GM23338 (cell line): ENCODE data around the gene GGTLC2. TPM values are rescaled to one million over a fixed set of nuclear protein-coding genes. Genes with fewer than 3 reads are reported as not detected.
"Not testable (repeated sequence)": the region's sequence is repeated elsewhere in the genome, so short reads cannot be mapped to it uniquely, and the experiment has no call there.

Experiments used
- ATAC-seq: fragments of 200-7000 bp; cut with Tn5 transposase; 3 replicates; pipeline ENCODE4 v1.9.1; 2020
- DNase-seq: peaks from one replicate; pipeline ENCODE4 v3.0.0-alpha.2; 2015; ENCODE audit warnings: low spot score
- H2AFZ ChIP-seq: fragments of 200-600 bp; sonication (generic); 2 replicates; pipeline ENCODE4 v1.8.0; 2016; ENCODE audit warnings: antibody characterized with exemption, mild to moderate bottlenecking, moderate library complexity
- H3F3A ChIP-seq: fragments of 200-600 bp; sonication (generic); replicated peaks from 2 replicates; pipeline ENCODE4 v1.8.0; 2017; ENCODE audit warnings: antibody characterized with exemption, mixed run types, low read depth
- H3K27ac ChIP-seq: fragments of 200-600 bp; sonication (generic); 2 replicates; pipeline ENCODE4 v1.6.1; 2016; ENCODE audit warnings: low read depth
- H3K27me3 ChIP-seq: fragments of 200-600 bp; sonication (generic); 2 replicates; pipeline ENCODE4 v1.8.0; 2016; ENCODE audit warnings: mild to moderate bottlenecking, mixed run types, moderate library complexity; ENCODE audit not compliant: insufficient read depth
- H3K36me3 ChIP-seq: fragments of 200-600 bp; sonication (generic); 2 replicates; pipeline ENCODE4 v1.8.0; 2016; ENCODE audit warnings: mild to moderate bottlenecking; ENCODE audit not compliant: insufficient read depth
- H3K4me1 ChIP-seq: fragments of 200-600 bp; sonication (generic); 2 replicates; pipeline ENCODE4 v1.8.0; 2016; ENCODE audit warnings: mild to moderate bottlenecking, moderate library complexity; ENCODE audit not compliant: insufficient read depth
- H3K4me2 ChIP-seq: fragments of 200-600 bp; sonication (generic); 2 replicates; pipeline ENCODE4 v1.7.1; 2017; ENCODE audit warnings: mixed run types
- H3K4me3 ChIP-seq: fragments of 200-600 bp; sonication (generic); 2 replicates; pipeline ENCODE4 v1.6.1; 2016; ENCODE audit warnings: mixed run types
- H3K79me2 ChIP-seq: fragments of 200-600 bp; sonication (generic); replicated peaks from 2 replicates; pipeline ENCODE4 v1.8.0; 2017; ENCODE audit warnings: mild to moderate bottlenecking; ENCODE audit not compliant: insufficient read depth
- H3K9me2 ChIP-seq: fragments of 200-600 bp; sonication (generic); 2 replicates; pipeline ENCODE4 v1.8.0; 2017; ENCODE audit not compliant: insufficient read depth
- H4K20me1 ChIP-seq: fragments of 200-600 bp; sonication (generic); replicated peaks from 2 replicates; pipeline ENCODE4 v1.8.0; 2017; ENCODE audit warnings: mild to moderate bottlenecking; ENCODE audit not compliant: insufficient read depth
- H3K27ac Mint-ChIP-seq: 2 replicates; pipeline ENCODE4 v1.8.0; 2020; ENCODE audit warnings: inconsistent platforms, mild to moderate bottlenecking, moderate library complexity, mixed read lengths
- H3K27me3 Mint-ChIP-seq: 3 replicates; pipeline ENCODE4 v1.8.0; 2022; ENCODE audit warnings: low read depth, mild to moderate bottlenecking, moderate library complexity, mixed read lengths, inconsistent platforms; ENCODE audit not compliant: insufficient read depth, poor library complexity
- H3K36me3 Mint-ChIP-seq: 3 replicates; pipeline ENCODE4 v1.8.0; 2021; ENCODE audit warnings: low read depth, mild to moderate bottlenecking, inconsistent platforms, moderate library complexity, mixed read lengths
- H3K4me1 Mint-ChIP-seq: 3 replicates; pipeline ENCODE4 v1.8.0; 2020; ENCODE audit warnings: mild to moderate bottlenecking, inconsistent platforms, mixed read lengths
- H3K4me3 Mint-ChIP-seq: 3 replicates; pipeline ENCODE4 v1.8.0; 2021; ENCODE audit warnings: moderate library complexity, mild to moderate bottlenecking, inconsistent platforms, mixed read lengths
- H3K9me3 Mint-ChIP-seq: 3 replicates; pipeline ENCODE4 v1.8.0; 2020; ENCODE audit warnings: moderate library complexity, mild to moderate bottlenecking, inconsistent platforms, mixed read lengths
- CREB1 ChIP-seq: fragments of 250-450 bp; sonication (Bioruptor Pico); IDR thresholded peaks from 2 replicates; pipeline ENCODE4 v1.5.0; 2020; ENCODE audit warnings: low read depth, mild to moderate bottlenecking, moderate library complexity
- ETS1 ChIP-seq: IDR thresholded peaks from 2 replicates; pipeline ENCODE4 v1.6.1; 2016; ENCODE audit warnings: antibody characterized with exemption
- EZH2 ChIP-seq: fragments of 200-600 bp; sonication (generic); IDR thresholded peaks from one replicate; pipeline ENCODE4 v1.8.0; 2017; ENCODE audit warnings: antibody characterized with exemption, mild to moderate bottlenecking, low read depth; ENCODE audit not compliant: unreplicated experiment
- EZH2phosphoT487 ChIP-seq: fragments of 200-600 bp; sonication (generic); IDR thresholded peaks from one replicate; pipeline ENCODE4 v1.8.1; 2018; ENCODE audit warnings: antibody characterized with exemption; ENCODE audit not compliant: unreplicated experiment
- JUNB ChIP-seq: IDR thresholded peaks from one replicate; pipeline ENCODE4 v1.6.1; 2016; ENCODE audit warnings: antibody characterized with exemption; ENCODE audit not compliant: unreplicated experiment
- NANOG ChIP-seq: IDR thresholded peaks from 2 replicates; pipeline ENCODE4 v1.6.1; 2016; ENCODE audit warnings: antibody characterized with exemption, borderline replicate concordance
- POLR2AphosphoS5 ChIP-seq: IDR thresholded peaks from 2 replicates; pipeline ENCODE4 v1.6.1; 2016; ENCODE audit warnings: antibody characterized with exemption, low read depth
- STAT1 ChIP-seq: IDR thresholded peaks from one replicate; pipeline ENCODE4 v1.6.1; 2016; ENCODE audit warnings: antibody characterized with exemption; ENCODE audit not compliant: unreplicated experiment
- ZNF114 ChIP-seq: fragments of 250-450 bp; sonication (Bioruptor Pico); IDR thresholded peaks from 2 replicates; pipeline ENCODE4 v1.5.0; 2020; ENCODE audit warnings: mild to moderate bottlenecking, moderate library complexity
- ZNF331 ChIP-seq: fragments of 250-450 bp; sonication (Bioruptor Pico); IDR thresholded peaks from 2 replicates; pipeline ENCODE4 v1.5.0; 2020; ENCODE audit warnings: low read depth, mild to moderate bottlenecking, moderate library complexity
- polyA plus RNA-seq: library from polyadenylated mRNA; unstranded; fragments of >200 nt; fragmentation: Nextera tagmentation; extraction: Ambion mirVana; gene quantifications from 2 replicates; pipeline ENCODE4 v1.2.1, GENCODE V29; 2016
- total RNA-seq: library from RNA; depleted of rRNA; stranded (reverse); fragments of >200 nt; shearing (Covaris generic); gene quantifications from 2 replicates; pipeline ENCODE4 v1.2.3, GENCODE V29; 2014
- TF ChIP-seq, protein P1 (sequence below), 2 experiments: fragments of 200-600 bp in 1 of 2; sonication (generic) in 1 of 2; conservative IDR thresholded peaks; 2 replicates each; pipeline versions ENCODE4 v1.5.1 to v1.6.1; 2016 to 2017; ENCODE audit warnings: antibody characterized with exemption in 2 of 2, low read depth in 2 of 2, mild to moderate bottlenecking in 2 of 2, moderate library complexity in 1 of 2

Gene GGTLC2
- total and polyA plus RNA-seq, 2 experiments from 2014 or later = not detected

DNA sequence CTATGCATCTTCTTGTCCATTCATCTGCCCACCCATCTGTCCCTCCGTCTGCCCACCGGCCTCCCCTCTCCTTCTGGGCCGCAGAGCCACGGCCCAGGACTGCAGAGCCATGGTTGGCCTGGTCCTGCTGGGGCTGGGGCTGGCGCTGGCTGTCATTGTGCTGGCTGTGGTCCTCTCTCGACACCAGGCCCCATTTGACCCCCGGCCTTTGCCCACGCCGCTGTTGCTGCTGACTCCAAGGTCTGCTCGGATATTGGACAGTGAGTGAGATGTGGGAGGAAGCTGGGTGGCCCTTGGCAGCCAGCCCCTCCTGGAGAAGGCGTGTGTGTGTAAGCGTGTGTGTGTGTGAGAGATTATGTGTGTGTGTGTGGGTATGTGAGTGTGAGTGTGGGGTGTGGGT lies 7.7 kb downstream of the GGTLC2 start:
- not testable (repeated sequence) for H3F3A ChIP-seq, H3K4me1 ChIP-seq, H3K4me3 ChIP-seq, H3K9me2 ChIP-seq, H3K9me3 Mint-ChIP-seq, H3K79me2 ChIP-seq, DNase-seq, H3K4me3 Mint-ChIP-seq, H3K36me3 ChIP-seq, H3K4me2 ChIP-seq, H2AFZ ChIP-seq, H4K20me1 ChIP-seq, H3K27ac ChIP-seq, H3K36me3 Mint-ChIP-seq, H3K27ac Mint-ChIP-seq, H3K4me1 Mint-ChIP-seq, ATAC-seq
- peaks cover 25% of the 10 kb centered on the region for H3K27me3 Mint-ChIP-seq
- H3K27me3 ChIP-seq = peaks cover 24% of the 10 kb centered on the region

GRCh38 chr22:22652573-22652972 lies 8.2 kb downstream of the GGTLC2 start:
- ATAC-seq, H3K4me3 ChIP-seq, H3K4me3 Mint-ChIP-seq, DNase-seq, H3K9me3 Mint-ChIP-seq, H3K4me2 ChIP-seq, H3K27ac Mint-ChIP-seq, H4K20me1 ChIP-seq, H3K4me1 ChIP-seq, H2AFZ ChIP-seq, H3K9me2 ChIP-seq, H3K36me3 ChIP-seq, H3F3A ChIP-seq, H3K79me2 ChIP-seq, H3K4me1 Mint-ChIP-seq, H3K27ac ChIP-seq, H3K36me3 Mint-ChIP-seq: not testable (repeated sequence)
- peaks cover 29% of the 10 kb centered on the region for H3K27me3 ChIP-seq
- peaks cover 25% of the 10 kb centered on the region for H3K27me3 Mint-ChIP-seq

DNA sequence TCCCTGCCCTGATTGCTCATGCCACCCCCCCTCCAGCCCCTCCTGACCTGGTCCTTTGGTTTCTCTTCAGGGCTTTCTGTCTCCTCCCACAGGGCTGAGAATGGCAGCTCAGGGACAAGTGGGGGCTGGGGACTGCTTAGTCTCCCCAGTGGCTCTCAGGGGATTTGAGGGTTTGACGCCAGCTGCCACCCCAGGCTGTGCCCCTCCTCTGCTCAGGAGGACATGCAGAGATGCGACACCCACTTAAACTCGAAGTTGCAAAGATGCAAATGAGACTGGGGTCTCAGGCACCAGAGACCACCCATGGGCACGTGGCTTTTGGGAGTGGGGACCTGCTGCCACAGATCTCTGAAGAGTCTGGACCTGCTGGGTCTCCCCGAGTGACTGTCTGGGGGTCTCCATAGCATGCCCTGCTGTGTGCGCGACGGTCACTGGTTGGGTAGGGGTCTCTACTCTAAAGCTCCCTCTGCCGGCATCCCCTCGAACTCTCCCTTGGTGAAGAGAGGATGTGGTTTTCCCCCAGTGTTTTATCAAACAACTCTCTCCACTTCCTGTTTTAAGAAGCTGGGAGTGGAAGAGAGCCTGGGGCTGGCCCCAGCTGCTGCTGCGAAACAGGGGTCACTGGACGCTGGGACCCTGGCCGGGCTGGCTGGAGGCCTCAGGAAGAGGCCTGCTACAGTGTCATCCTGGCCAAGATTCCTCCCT lies 9.4 kb downstream of the GGTLC2 start:
- not testable (repeated sequence) for H3F3A ChIP-seq, H3K9me2 ChIP-seq, H3K36me3 ChIP-seq, H3K36me3 Mint-ChIP-seq, H2AFZ ChIP-seq, H3K4me1 ChIP-seq, H3K4me3 Mint-ChIP-seq, H3K4me1 Mint-ChIP-seq, H3K4me3 ChIP-seq, H4K20me1 ChIP-seq, H3K9me3 Mint-ChIP-seq, H3K27ac ChIP-seq, DNase-seq, H3K4me2 ChIP-seq, H3K79me2 ChIP-seq, H3K27ac Mint-ChIP-seq, ATAC-seq
- H3K27me3 ChIP-seq = peaks cover 41% of the 10 kb centered on the region
- H3K27me3 Mint-ChIP-seq = peaks cover 29% of the 10 kb centered on the region

- ATAC-seq = no peak
- no peak overlapping the region for H3K4me3 Mint-ChIP-seq
- H3K9me3 Mint-ChIP-seq = no peaks in the 10 kb centered on the region
- H3K4me2 ChIP-seq = no peak overlapping the region
- no peak overlapping the region for H3K27ac Mint-ChIP-seq
- no peaks in the 10 kb centered on the region for H3K9me2 ChIP-seq
- H2AFZ ChIP-seq = no peak overlapping the region
- H3K36me3 ChIP-seq = no peaks in the 10 kb centered on the region
- no peaks in the 10 kb centered on the region for H3K36me3 Mint-ChIP-seq
- DNase-seq = no peak
- H4K20me1 ChIP-seq = no peaks in the 10 kb centered on the region
- no peak overlapping the region for H3K27ac ChIP-seq
- no peaks in the 10 kb centered on the region for H3K4me1 ChIP-seq
- H3K27me3 Mint-ChIP-seq = peaks cover 38% of the 10 kb centered on the region
- H3K4me3 ChIP-seq = no peak overlapping the region
- H3K79me2 ChIP-seq = no peaks in the 10 kb centered on the region
- peaks cover 60% of the 10 kb centered on the region for H3K27me3 ChIP-seq
- no peaks in the 10 kb centered on the region for H3F3A ChIP-seq
- peaks cover 3% of the 10 kb centered on the region; the same call in 1 of the 3 replicates for H3K4me1 Mint-ChIP-seq
- TF ChIP-seq ZNF331 (CRISPR knock-in tag) = no peak
- TF ChIP-seq, protein P1, sequence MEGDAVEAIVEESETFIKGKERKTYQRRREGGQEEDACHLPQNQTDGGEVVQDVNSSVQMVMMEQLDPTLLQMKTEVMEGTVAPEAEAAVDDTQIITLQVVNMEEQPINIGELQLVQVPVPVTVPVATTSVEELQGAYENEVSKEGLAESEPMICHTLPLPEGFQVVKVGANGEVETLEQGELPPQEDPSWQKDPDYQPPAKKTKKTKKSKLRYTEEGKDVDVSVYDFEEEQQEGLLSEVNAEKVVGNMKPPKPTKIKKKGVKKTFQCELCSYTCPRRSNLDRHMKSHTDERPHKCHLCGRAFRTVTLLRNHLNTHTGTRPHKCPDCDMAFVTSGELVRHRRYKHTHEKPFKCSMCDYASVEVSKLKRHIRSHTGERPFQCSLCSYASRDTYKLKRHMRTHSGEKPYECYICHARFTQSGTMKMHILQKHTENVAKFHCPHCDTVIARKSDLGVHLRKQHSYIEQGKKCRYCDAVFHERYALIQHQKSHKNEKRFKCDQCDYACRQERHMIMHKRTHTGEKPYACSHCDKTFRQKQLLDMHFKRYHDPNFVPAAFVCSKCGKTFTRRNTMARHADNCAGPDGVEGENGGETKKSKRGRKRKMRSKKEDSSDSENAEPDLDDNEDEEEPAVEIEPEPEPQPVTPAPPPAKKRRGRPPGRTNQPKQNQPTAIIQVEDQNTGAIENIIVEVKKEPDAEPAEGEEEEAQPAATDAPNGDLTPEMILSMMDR (conservative IDR thresholded peaks at IDR 0.05; ENCODE audit: low read depth in 2 of 2) = no peak
- TF ChIP-seq STAT1 = no peak
- no peak for TF ChIP-seq POLR2AphosphoS5
- no peak for TF ChIP-seq EZH2
- no peak for TF ChIP-seq ETS1
- TF ChIP-seq ZNF114 = no peak
- TF ChIP-seq EZH2phosphoT487 = no peak
- TF ChIP-seq NANOG = no peak
- no peak for TF ChIP-seq CREB1 (CRISPR knock-in tag)
- TF ChIP-seq JUNB = no peak
Measured at GRCh38 chr22:22655452-22656290, 11.3 kb downstream of the GGTLC2 start.
